GM23338 (cell line): ENCODE data around the gene ABCA4. TPM values are rescaled to one million over a fixed set of nuclear protein-coding genes. Genes with fewer than 3 reads are reported as not detected.

ENCODE experiments used
- ATAC-seq: fragments of 200-7000 bp; cut with Tn5 transposase; 3 replicates; pipeline ENCODE4 v1.9.1; 2020
- DNase-seq: peaks from one replicate; pipeline ENCODE4 v3.0.0-alpha.2; 2015; ENCODE audit warnings: low spot score
- H2AFZ ChIP-seq: fragments of 200-600 bp; sonication (generic); 2 replicates; pipeline ENCODE4 v1.8.0; 2016; ENCODE audit warnings: antibody characterized with exemption, mild to moderate bottlenecking, moderate library complexity
- H3F3A ChIP-seq: fragments of 200-600 bp; sonication (generic); replicated peaks from 2 replicates; pipeline ENCODE4 v1.8.0; 2017; ENCODE audit warnings: antibody characterized with exemption, mixed run types, low read depth
- H3K27ac ChIP-seq: fragments of 200-600 bp; sonication (generic); 2 replicates; pipeline ENCODE4 v1.6.1; 2016; ENCODE audit warnings: low read depth
- H3K27me3 ChIP-seq: fragments of 200-600 bp; sonication (generic); 2 replicates; pipeline ENCODE4 v1.8.0; 2016; ENCODE audit warnings: mild to moderate bottlenecking, mixed run types, moderate library complexity; ENCODE audit not compliant: insufficient read depth
- H3K36me3 ChIP-seq: fragments of 200-600 bp; sonication (generic); 2 replicates; pipeline ENCODE4 v1.8.0; 2016; ENCODE audit warnings: mild to moderate bottlenecking; ENCODE audit not compliant: insufficient read depth
- H3K4me1 ChIP-seq: fragments of 200-600 bp; sonication (generic); 2 replicates; pipeline ENCODE4 v1.8.0; 2016; ENCODE audit warnings: mild to moderate bottlenecking, moderate library complexity; ENCODE audit not compliant: insufficient read depth
- H3K4me2 ChIP-seq: fragments of 200-600 bp; sonication (generic); 2 replicates; pipeline ENCODE4 v1.7.1; 2017; ENCODE audit warnings: mixed run types
- H3K4me3 ChIP-seq: fragments of 200-600 bp; sonication (generic); 2 replicates; pipeline ENCODE4 v1.6.1; 2016; ENCODE audit warnings: mixed run types
- H3K79me2 ChIP-seq: fragments of 200-600 bp; sonication (generic); replicated peaks from 2 replicates; pipeline ENCODE4 v1.8.0; 2017; ENCODE audit warnings: mild to moderate bottlenecking; ENCODE audit not compliant: insufficient read depth
- H3K9me2 ChIP-seq: fragments of 200-600 bp; sonication (generic); 2 replicates; pipeline ENCODE4 v1.8.0; 2017; ENCODE audit not compliant: insufficient read depth
- H4K20me1 ChIP-seq: fragments of 200-600 bp; sonication (generic); replicated peaks from 2 replicates; pipeline ENCODE4 v1.8.0; 2017; ENCODE audit warnings: mild to moderate bottlenecking; ENCODE audit not compliant: insufficient read depth
- H3K27ac Mint-ChIP-seq: 2 replicates; pipeline ENCODE4 v1.8.0; 2020; ENCODE audit warnings: inconsistent platforms, mild to moderate bottlenecking, moderate library complexity, mixed read lengths
- H3K27me3 Mint-ChIP-seq: 3 replicates; pipeline ENCODE4 v1.8.0; 2022; ENCODE audit warnings: low read depth, mild to moderate bottlenecking, moderate library complexity, mixed read lengths, inconsistent platforms; ENCODE audit not compliant: insufficient read depth, poor library complexity
- H3K36me3 Mint-ChIP-seq: 3 replicates; pipeline ENCODE4 v1.8.0; 2021; ENCODE audit warnings: low read depth, mild to moderate bottlenecking, inconsistent platforms, moderate library complexity, mixed read lengths
- H3K4me1 Mint-ChIP-seq: 3 replicates; pipeline ENCODE4 v1.8.0; 2020; ENCODE audit warnings: mild to moderate bottlenecking, inconsistent platforms, mixed read lengths
- H3K4me3 Mint-ChIP-seq: 3 replicates; pipeline ENCODE4 v1.8.0; 2021; ENCODE audit warnings: moderate library complexity, mild to moderate bottlenecking, inconsistent platforms, mixed read lengths
- H3K9me3 Mint-ChIP-seq: 3 replicates; pipeline ENCODE4 v1.8.0; 2020; ENCODE audit warnings: moderate library complexity, mild to moderate bottlenecking, inconsistent platforms, mixed read lengths
- CREB1 ChIP-seq: fragments of 250-450 bp; sonication (Bioruptor Pico); IDR thresholded peaks from 2 replicates; pipeline ENCODE4 v1.5.0; 2020; ENCODE audit warnings: low read depth, mild to moderate bottlenecking, moderate library complexity
- CTCF ChIP-seq, 2 experiments: fragments of 200-600 bp in 1 of 2; sonication (generic) in 1 of 2; conservative IDR thresholded peaks; 2 replicates each; pipeline versions ENCODE4 v1.5.1 to v1.6.1; 2016 to 2017; ENCODE audit warnings: antibody characterized with exemption in 2 of 2, low read depth in 2 of 2, mild to moderate bottlenecking in 2 of 2, moderate library complexity in 1 of 2
- EZH2 ChIP-seq: fragments of 200-600 bp; sonication (generic); IDR thresholded peaks from one replicate; pipeline ENCODE4 v1.8.0; 2017; ENCODE audit warnings: antibody characterized with exemption, mild to moderate bottlenecking, low read depth; ENCODE audit not compliant: unreplicated experiment
- EZH2phosphoT487 ChIP-seq: fragments of 200-600 bp; sonication (generic); IDR thresholded peaks from one replicate; pipeline ENCODE4 v1.8.1; 2018; ENCODE audit warnings: antibody characterized with exemption; ENCODE audit not compliant: unreplicated experiment
- JUNB ChIP-seq: IDR thresholded peaks from one replicate; pipeline ENCODE4 v1.6.1; 2016; ENCODE audit warnings: antibody characterized with exemption; ENCODE audit not compliant: unreplicated experiment
- NANOG ChIP-seq: IDR thresholded peaks from 2 replicates; pipeline ENCODE4 v1.6.1; 2016; ENCODE audit warnings: antibody characterized with exemption, borderline replicate concordance
- POLR2AphosphoS5 ChIP-seq: IDR thresholded peaks from 2 replicates; pipeline ENCODE4 v1.6.1; 2016; ENCODE audit warnings: antibody characterized with exemption, low read depth
- REST ChIP-seq: IDR thresholded peaks from one replicate; pipeline ENCODE4 v1.6.1; 2018; ENCODE audit warnings: antibody characterized with exemption; ENCODE audit not compliant: unreplicated experiment
- ZNF114 ChIP-seq: fragments of 250-450 bp; sonication (Bioruptor Pico); IDR thresholded peaks from 2 replicates; pipeline ENCODE4 v1.5.0; 2020; ENCODE audit warnings: mild to moderate bottlenecking, moderate library complexity
- ZNF331 ChIP-seq: fragments of 250-450 bp; sonication (Bioruptor Pico); IDR thresholded peaks from 2 replicates; pipeline ENCODE4 v1.5.0; 2020; ENCODE audit warnings: low read depth, mild to moderate bottlenecking, moderate library complexity
- polyA plus RNA-seq: library from polyadenylated mRNA; unstranded; fragments of >200 nt; fragmentation: Nextera tagmentation; extraction: Ambion mirVana; gene quantifications from 2 replicates; pipeline ENCODE4 v1.2.1, GENCODE V29; 2016
- total RNA-seq: library from RNA; depleted of rRNA; stranded (reverse); fragments of >200 nt; shearing (Covaris generic); gene quantifications from 2 replicates; pipeline ENCODE4 v1.2.3, GENCODE V29; 2014
- TF ChIP-seq, protein P1 (sequence below): fragments of 250-450 bp; sonication (Bioruptor Pico); IDR thresholded peaks from 2 replicates; pipeline ENCODE4 v1.5.0; 2020; ENCODE audit warnings: mild to moderate bottlenecking, moderate library complexity

ABCA4 gene
- total and polyA plus RNA-seq, 2 experiments from 2014 or later = not detected

GRCh38 chr1:94031591-94031990, 89.4 kb downstream of the ABCA4 start:
- TF ChIP-seq EZH2phosphoT487 = no peak
- TF ChIP-seq ZNF114 (CRISPR knock-in tag) = no peak
- TF ChIP-seq ZNF331 (CRISPR knock-in tag) = no peak
- Mint-ChIP-seq H3K27ac (no peak overlapping the region), H3K36me3 (no peaks in the 10 kb centered on the region), H3K4me1 (peaks cover 4% of the 10 kb centered on the region; the same call in 2 of the 3 replicates), H3K27me3 (peaks cover 5% of the 10 kb centered on the region), H3K9me3 (no peaks in the 10 kb centered on the region), H3K4me3 (no peak overlapping the region)
- H3K4me2 ChIP-seq = no peak overlapping the region
- 0 out of 2 replicates have a peak overlapping the region, but pooled peaks have one; percentile 57 for H2AFZ ChIP-seq
- no peaks in the 10 kb centered on the region for H3K4me1 ChIP-seq
- H3K79me2 ChIP-seq = no peaks in the 10 kb centered on the region
- H4K20me1 ChIP-seq = no peaks in the 10 kb centered on the region
- H3K27ac ChIP-seq = no peak overlapping the region
- no peaks in the 10 kb centered on the region for H3F3A ChIP-seq
- H3K27me3 ChIP-seq = no peaks in the 10 kb centered on the region
- H3K36me3 ChIP-seq = no peaks in the 10 kb centered on the region
- H3K9me2 ChIP-seq = no peaks in the 10 kb centered on the region
- H3K4me3 ChIP-seq = no peak overlapping the region
- ATAC-seq (peak; percentile 45; the same call in 2 of the 3 replicates), DNase-seq (no peak)

- Histone ChIP-seq H3K9me2 (no peaks in the 10 kb centered on the region), H3K4me1 (no peaks in the 10 kb centered on the region), H3K4me3 (no peak overlapping the region), H3K79me2 (no peaks in the 10 kb centered on the region), H3F3A (no peaks in the 10 kb centered on the region), H3K27me3 (no peaks in the 10 kb centered on the region), H3K27ac (no peak overlapping the region), H3K4me2 (no peak overlapping the region), H2AFZ (no peak overlapping the region), H4K20me1 (no peaks in the 10 kb centered on the region), H3K36me3 (no peaks in the 10 kb centered on the region)
- no peak overlapping the region for H3K27ac Mint-ChIP-seq
- ATAC-seq = no peak
- H3K4me3 Mint-ChIP-seq = no peak overlapping the region
- H3K36me3 Mint-ChIP-seq = no peaks in the 10 kb centered on the region
- DNase-seq = no peak
- peaks cover 5% of the 10 kb centered on the region for H3K27me3 Mint-ChIP-seq
- H3K9me3 Mint-ChIP-seq = no peaks in the 10 kb centered on the region
- H3K4me1 Mint-ChIP-seq = peaks cover 4% of the 10 kb centered on the region
- no peak for TF ChIP-seq CTCF (conservative IDR thresholded peaks at IDR 0.05; ENCODE audit: low read depth in 2 of 2)
- no peak for TF ChIP-seq REST
- TF ChIP-seq ZNF114 (CRISPR knock-in tag) = no peak
- no peak for TF ChIP-seq EZH2
- TF ChIP-seq ZNF331 (CRISPR knock-in tag) = no peak
- no peak for TF ChIP-seq CREB1 (CRISPR knock-in tag)
- no peak for TF ChIP-seq EZH2phosphoT487
- TF ChIP-seq JUNB = no peak
- TF ChIP-seq, protein P1, sequence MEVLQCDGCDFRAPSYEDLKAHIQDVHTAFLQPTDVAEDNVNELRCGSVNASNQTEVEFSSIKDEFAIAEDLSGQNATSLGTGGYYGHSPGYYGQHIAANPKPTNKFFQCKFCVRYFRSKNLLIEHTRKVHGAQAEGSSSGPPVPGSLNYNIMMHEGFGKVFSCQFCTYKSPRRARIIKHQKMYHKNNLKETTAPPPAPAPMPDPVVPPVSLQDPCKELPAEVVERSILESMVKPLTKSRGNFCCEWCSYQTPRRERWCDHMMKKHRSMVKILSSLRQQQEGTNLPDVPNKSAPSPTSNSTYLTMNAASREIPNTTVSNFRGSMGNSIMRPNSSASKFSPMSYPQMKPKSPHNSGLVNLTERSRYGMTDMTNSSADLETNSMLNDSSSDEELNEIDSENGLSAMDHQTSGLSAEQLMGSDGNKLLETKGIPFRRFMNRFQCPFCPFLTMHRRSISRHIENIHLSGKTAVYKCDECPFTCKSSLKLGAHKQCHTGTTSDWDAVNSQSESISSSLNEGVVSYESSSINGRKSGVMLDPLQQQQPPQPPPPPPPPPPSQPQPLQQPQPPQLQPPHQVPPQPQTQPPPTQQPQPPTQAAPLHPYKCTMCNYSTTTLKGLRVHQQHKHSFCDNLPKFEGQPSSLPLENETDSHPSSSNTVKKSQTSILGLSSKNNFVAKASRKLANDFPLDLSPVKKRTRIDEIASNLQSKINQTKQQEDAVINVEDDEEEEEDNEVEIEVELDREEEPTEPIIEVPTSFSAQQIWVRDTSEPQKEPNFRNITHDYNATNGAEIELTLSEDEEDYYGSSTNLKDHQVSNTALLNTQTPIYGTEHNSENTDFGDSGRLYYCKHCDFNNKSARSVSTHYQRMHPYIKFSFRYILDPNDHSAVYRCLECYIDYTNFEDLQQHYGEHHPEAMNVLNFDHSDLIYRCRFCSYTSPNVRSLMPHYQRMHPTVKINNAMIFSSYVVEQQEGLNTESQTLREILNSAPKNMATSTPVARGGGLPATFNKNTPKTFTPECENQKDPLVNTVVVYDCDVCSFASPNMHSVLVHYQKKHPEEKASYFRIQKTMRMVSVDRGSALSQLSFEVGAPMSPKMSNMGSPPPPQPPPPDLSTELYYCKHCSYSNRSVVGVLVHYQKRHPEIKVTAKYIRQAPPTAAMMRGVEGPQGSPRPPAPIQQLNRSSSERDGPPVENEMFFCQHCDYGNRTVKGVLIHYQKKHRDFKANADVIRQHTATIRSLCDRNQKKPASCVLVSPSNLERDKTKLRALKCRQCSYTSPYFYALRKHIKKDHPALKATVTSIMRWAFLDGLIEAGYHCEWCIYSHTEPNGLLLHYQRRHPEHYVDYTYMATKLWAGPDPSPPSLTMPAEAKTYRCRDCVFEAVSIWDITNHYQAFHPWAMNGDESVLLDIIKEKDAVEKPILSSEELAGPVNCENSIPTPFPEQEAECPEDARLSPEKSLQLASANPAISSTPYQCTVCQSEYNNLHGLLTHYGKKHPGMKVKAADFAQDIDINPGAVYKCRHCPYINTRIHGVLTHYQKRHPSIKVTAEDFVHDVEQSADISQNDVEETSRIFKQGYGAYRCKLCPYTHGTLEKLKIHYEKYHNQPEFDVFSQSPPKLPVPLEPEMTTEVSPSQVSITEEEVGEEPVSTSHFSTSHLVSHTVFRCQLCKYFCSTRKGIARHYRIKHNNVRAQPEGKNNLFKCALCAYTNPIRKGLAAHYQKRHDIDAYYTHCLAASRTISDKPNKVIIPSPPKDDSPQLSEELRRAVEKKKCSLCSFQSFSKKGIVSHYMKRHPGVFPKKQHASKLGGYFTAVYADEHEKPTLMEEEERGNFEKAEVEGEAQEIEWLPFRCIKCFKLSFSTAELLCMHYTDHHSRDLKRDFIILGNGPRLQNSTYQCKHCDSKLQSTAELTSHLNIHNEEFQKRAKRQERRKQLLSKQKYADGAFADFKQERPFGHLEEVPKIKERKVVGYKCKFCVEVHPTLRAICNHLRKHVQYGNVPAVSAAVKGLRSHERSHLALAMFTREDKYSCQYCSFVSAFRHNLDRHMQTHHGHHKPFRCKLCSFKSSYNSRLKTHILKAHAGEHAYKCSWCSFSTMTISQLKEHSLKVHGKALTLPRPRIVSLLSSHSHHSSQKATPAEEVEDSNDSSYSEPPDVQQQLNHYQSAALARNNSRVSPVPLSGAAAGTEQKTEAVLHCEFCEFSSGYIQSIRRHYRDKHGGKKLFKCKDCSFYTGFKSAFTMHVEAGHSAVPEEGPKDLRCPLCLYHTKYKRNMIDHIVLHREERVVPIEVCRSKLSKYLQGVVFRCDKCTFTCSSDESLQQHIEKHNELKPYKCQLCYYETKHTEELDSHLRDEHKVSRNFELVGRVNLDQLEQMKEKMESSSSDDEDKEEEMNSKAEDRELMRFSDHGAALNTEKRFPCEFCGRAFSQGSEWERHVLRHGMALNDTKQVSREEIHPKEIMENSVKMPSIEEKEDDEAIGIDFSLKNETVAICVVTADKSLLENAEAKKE = no peak
- no peak for TF ChIP-seq POLR2AphosphoS5
- no peak for TF ChIP-seq NANOG
These were observed 89.8 kb downstream of the ABCA4 start for GRCh38 chr1:94031154-94031553.
